ENCODE data around the gene CCDC30.

DNA sequence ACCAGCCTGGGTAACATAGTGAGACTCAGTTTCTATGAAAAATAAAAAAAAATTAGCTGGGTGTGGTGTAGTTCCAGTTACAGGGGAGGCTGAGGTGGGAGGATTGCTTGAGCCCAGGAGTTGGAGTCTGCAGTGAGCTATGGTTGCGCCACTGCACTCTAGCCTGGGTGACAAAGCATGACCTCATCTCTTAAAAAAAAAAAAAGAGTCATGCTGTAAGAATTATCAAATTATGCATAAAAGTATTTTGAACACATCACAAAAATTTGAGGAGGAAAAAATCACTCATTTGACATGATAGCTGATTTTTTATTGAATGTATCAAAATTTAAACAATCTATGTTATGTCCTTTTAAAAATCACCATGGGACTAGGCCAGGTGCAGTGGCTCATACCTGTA, 17.8 kb downstream of the CCDC30 start:
- TF ChIP-seq, protein P1, sequence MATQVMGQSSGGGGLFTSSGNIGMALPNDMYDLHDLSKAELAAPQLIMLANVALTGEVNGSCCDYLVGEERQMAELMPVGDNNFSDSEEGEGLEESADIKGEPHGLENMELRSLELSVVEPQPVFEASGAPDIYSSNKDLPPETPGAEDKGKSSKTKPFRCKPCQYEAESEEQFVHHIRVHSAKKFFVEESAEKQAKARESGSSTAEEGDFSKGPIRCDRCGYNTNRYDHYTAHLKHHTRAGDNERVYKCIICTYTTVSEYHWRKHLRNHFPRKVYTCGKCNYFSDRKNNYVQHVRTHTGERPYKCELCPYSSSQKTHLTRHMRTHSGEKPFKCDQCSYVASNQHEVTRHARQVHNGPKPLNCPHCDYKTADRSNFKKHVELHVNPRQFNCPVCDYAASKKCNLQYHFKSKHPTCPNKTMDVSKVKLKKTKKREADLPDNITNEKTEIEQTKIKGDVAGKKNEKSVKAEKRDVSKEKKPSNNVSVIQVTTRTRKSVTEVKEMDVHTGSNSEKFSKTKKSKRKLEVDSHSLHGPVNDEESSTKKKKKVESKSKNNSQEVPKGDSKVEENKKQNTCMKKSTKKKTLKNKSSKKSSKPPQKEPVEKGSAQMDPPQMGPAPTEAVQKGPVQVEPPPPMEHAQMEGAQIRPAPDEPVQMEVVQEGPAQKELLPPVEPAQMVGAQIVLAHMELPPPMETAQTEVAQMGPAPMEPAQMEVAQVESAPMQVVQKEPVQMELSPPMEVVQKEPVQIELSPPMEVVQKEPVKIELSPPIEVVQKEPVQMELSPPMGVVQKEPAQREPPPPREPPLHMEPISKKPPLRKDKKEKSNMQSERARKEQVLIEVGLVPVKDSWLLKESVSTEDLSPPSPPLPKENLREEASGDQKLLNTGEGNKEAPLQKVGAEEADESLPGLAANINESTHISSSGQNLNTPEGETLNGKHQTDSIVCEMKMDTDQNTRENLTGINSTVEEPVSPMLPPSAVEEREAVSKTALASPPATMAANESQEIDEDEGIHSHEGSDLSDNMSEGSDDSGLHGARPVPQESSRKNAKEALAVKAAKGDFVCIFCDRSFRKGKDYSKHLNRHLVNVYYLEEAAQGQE (IDR thresholded peaks at IDR 0.05; ENCODE audit: insufficient read depth in 1 of 2, low read depth in 2 of 2, low read length in 1 of 2) = no peak
- TF ChIP-seq, protein P2, sequence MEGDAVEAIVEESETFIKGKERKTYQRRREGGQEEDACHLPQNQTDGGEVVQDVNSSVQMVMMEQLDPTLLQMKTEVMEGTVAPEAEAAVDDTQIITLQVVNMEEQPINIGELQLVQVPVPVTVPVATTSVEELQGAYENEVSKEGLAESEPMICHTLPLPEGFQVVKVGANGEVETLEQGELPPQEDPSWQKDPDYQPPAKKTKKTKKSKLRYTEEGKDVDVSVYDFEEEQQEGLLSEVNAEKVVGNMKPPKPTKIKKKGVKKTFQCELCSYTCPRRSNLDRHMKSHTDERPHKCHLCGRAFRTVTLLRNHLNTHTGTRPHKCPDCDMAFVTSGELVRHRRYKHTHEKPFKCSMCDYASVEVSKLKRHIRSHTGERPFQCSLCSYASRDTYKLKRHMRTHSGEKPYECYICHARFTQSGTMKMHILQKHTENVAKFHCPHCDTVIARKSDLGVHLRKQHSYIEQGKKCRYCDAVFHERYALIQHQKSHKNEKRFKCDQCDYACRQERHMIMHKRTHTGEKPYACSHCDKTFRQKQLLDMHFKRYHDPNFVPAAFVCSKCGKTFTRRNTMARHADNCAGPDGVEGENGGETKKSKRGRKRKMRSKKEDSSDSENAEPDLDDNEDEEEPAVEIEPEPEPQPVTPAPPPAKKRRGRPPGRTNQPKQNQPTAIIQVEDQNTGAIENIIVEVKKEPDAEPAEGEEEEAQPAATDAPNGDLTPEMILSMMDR (IDR thresholded peaks at IDR 0.05) = no peak
- TF ChIP-seq POLR2AphosphoS5 (IDR thresholded peaks at IDR 0.05; ENCODE audit: low read depth, low read length) = no peak

Measured in Panc1 (cell line).